MCF 10A (cell line): ENCODE results near the gene USP40. TPM values are rescaled to one million over a fixed set of nuclear protein-coding genes. Genes with fewer than 3 reads are reported as not detected.

Experiments
- BruUV-seq: library from RNA; stranded (reverse); fragments of 400-500 nt; replicated peaks from 2 replicates; lab custom pipeline; 2021; lab: Mats Ljungman, UMichigan
- CTCF ChIA-PET: fragments of 300-600 bp; sonication (Branson Sonifier 250); formaldehyde crosslinking; extraction: SDS; loops from one replicate; lab custom pipeline; 2021; ENCODE audit warnings: antibody characterized with exemption, inconsistent platforms; lab: Yijun Ruan, JAX
- POLR2A ChIA-PET: fragments of 300-600, 350-650 bp; sonication (Branson Sonifier 250); formaldehyde crosslinking; extraction: SDS; loops from one replicate; lab custom pipeline; 2020; ENCODE audit warnings: antibody characterized with exemption, inconsistent platforms; lab: Yijun Ruan, JAX
- DNase-seq: peaks from one replicate; pipeline ENCODE4 v3.0.0-alpha.2; 2018; ENCODE audit not compliant: unreplicated experiment
- H3K27ac Mint-ChIP-seq: one replicate; pipeline ENCODE4 v1.8.0; 2022; ENCODE audit warnings: mild to moderate bottlenecking, low read depth, mixed read lengths; ENCODE audit not compliant: unreplicated experiment
- H3K27me3 Mint-ChIP-seq: one replicate; pipeline ENCODE4 v1.8.0; 2022; ENCODE audit warnings: mixed read lengths; ENCODE audit not compliant: insufficient read depth, unreplicated experiment
- H3K36me3 Mint-ChIP-seq: one replicate; pipeline ENCODE4 v1.8.0; 2022; ENCODE audit warnings: mild to moderate bottlenecking, moderate library complexity, mixed read lengths; ENCODE audit not compliant: insufficient read depth, unreplicated experiment
- H3K4me1 Mint-ChIP-seq: one replicate; pipeline ENCODE4 v1.8.0; 2022; ENCODE audit warnings: mixed read lengths; ENCODE audit not compliant: insufficient read depth, unreplicated experiment
- H3K4me3 Mint-ChIP-seq: one replicate; pipeline ENCODE4 v1.8.0; 2022; ENCODE audit warnings: mild to moderate bottlenecking, moderate library complexity, mixed read lengths; ENCODE audit not compliant: unreplicated experiment
- H3K9me3 Mint-ChIP-seq: one replicate; pipeline ENCODE4 v1.8.0; 2022; ENCODE audit warnings: mixed read lengths; ENCODE audit not compliant: unreplicated experiment
- intact Hi-C: fragments of 100-400 bp; cut with micrococcal nuclease; formaldehyde crosslinking; loops from 2 replicates; pipeline ENCODE4 v1.14.1; 2022
- total RNA-seq: library from RNA; stranded (reverse); gene quantifications from 2 replicates; pipeline ENCODE4 v1.2.3, GENCODE V29; 2022
- TF ChIP-seq, protein P1 (sequence below): fragments of 200-600 bp; IDR thresholded peaks from one replicate; pipeline ENCODE4 v1.8.0; 2022; ENCODE audit warnings: antibody characterized with exemption, mild to moderate bottlenecking; ENCODE audit not compliant: unreplicated experiment

The USP40 gene
- total RNA-seq, 1 experiment from 2014 or later, result 56.3 TPM

DNA sequence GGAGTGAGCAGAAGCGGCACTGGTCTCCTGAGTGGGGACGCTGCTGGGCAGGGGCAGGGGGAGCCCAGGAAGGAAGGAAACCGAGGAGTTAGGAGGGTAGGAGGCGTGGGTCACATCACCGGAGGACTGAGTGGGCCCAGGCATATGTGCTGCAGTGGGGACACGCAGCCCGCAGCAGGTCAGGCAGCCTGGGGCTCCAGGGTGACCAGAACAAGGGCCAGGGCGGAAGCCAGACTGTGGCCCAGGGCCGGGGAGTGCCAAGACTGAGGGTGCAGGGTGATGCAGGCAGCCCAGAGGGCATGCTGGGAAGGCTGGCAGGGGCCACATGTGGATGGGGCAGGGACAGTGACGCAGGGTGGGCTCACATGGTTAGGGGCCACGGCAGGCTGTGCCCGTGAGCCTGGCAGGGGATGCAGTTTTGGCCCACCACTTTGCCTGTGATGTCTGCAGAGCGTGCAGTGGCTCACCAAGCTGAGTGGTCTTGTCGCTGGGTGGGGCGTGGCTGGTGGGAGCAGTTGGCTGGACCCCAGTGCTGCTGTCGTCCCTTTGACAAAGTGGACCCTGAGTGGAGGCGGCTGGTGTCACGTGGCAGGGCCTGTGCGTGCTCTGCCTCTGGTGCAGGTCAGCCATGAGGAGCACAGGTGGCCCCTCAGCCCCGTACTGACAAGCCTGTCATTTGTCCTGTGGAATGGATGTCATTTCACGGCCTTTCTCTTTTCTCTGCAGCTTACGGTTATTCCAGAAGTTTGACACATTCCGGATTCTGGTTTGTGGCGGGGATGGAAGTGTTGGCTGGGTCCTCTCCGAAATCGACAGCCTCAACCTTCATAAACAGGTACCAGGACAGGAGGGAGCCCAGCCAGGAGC, 125.2 kb downstream of the USP40 start:
- intact Hi-C loops, result loop anchor here (5.0 to 10.0 kb wide), 2 partner anchors 149 to 473 kb away; partner anchors contain the start of gene TRPM8
- CTCF ChIA-PET, result interaction anchor here (0.6 to 10.8 kb wide), 5 partner anchors 9 to 37 kb away, joined by 3 to 223 read pairs (median 21); no protein-coding TSS in a partner anchor
- POLR2A ChIA-PET, result no interaction called here
- Mint-ChIP-seq H3K9me3 (no peaks in the 10 kb centered on the region), H3K36me3 (peaks cover 35% of the 10 kb centered on the region), H3K4me1 (peaks cover 5% of the 10 kb centered on the region), H3K27me3 (no peaks in the 10 kb centered on the region), H3K4me3 (no peak overlapping the region), H3K27ac (no peak overlapping the region)
- no TSS peak for BruUV-seq
- no peak for DNase-seq
- TF ChIP-seq, protein P1, sequence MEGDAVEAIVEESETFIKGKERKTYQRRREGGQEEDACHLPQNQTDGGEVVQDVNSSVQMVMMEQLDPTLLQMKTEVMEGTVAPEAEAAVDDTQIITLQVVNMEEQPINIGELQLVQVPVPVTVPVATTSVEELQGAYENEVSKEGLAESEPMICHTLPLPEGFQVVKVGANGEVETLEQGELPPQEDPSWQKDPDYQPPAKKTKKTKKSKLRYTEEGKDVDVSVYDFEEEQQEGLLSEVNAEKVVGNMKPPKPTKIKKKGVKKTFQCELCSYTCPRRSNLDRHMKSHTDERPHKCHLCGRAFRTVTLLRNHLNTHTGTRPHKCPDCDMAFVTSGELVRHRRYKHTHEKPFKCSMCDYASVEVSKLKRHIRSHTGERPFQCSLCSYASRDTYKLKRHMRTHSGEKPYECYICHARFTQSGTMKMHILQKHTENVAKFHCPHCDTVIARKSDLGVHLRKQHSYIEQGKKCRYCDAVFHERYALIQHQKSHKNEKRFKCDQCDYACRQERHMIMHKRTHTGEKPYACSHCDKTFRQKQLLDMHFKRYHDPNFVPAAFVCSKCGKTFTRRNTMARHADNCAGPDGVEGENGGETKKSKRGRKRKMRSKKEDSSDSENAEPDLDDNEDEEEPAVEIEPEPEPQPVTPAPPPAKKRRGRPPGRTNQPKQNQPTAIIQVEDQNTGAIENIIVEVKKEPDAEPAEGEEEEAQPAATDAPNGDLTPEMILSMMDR, result no peak

DNA sequence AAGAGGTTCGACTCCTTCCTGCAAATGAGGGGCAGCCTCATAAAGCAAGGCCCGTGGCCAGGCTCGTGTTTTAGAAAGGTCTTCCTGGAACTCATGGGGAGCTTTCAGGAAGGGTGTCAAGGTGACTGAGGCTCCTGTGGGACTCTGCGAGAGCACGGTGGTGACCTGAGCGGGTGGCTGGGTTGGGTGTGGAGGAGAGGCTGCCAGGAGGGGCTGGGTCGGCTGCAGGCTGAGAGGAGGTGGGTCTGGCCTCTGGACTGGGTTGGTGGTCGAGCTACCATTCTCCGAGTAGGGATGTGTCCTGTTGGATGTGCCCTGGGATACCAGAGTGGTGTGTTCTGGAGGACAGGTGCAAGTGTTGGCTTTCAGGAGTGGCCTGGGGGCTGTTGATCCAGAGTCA, 125.9 kb downstream of the USP40 start:
- H3K36me3 Mint-ChIP-seq, result peaks cover 40% of the 10 kb centered on the region
- H3K4me1 Mint-ChIP-seq, result peaks cover 5% of the 10 kb centered on the region
- no peaks in the 10 kb centered on the region for H3K9me3 Mint-ChIP-seq
- no peaks in the 10 kb centered on the region for H3K27me3 Mint-ChIP-seq
- DNase-seq, result no peak
- ChIA-PET POLR2A (no interaction called here), CTCF (interaction anchor here (0.8 to 10.8 kb wide), 3 partner anchors 10 to 37 kb away, joined by 3 to 223 read pairs (median 48); no protein-coding TSS in a partner anchor)
- no peak overlapping the region for H3K4me3 Mint-ChIP-seq
- TF ChIP-seq, protein P1, result no peak
- no TSS peak for BruUV-seq
- H3K27ac Mint-ChIP-seq, result no peak overlapping the region
- intact Hi-C loops, result loop anchor here (5.0 to 10.0 kb wide), 2 partner anchors 148 to 474 kb away; partner anchors contain the start of gene TRPM8

DNA sequence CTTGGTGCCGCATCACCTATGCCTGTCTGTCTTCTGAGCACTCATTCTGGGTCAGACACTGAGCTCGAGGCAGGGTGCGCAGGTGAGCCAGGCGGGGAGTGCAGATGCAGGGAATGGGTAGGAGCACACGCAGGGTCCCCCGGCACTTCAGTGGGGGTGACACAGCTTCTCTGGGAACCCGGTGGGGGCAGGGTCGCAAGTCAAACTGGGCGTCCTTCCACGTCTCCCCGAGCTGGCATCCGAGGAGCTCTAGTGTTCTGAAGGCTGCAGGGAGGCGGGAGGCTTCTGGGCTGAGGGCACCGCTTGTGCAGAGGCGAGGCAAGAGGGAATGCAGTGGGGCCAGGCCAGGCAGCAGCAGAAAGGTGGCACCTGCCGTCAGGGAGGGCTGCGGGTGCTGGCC, 126.3 kb downstream of the USP40 start:
- no peak for DNase-seq
- TF ChIP-seq, protein P1, result no peak
- BruUV-seq, result no TSS peak
- Mint-ChIP-seq H3K36me3 (peaks cover 40% of the 10 kb centered on the region), H3K9me3 (no peaks in the 10 kb centered on the region), H3K4me1 (peaks cover 5% of the 10 kb centered on the region), H3K27ac (no peak overlapping the region), H3K4me3 (no peak overlapping the region), H3K27me3 (no peaks in the 10 kb centered on the region)
- intact Hi-C loops, result loop anchor here (5.0 to 10.0 kb wide), 2 partner anchors 148 to 474 kb away; partner anchors contain the start of gene TRPM8
- ChIA-PET CTCF (interaction anchor here (0.8 to 10.8 kb wide), 4 partner anchors 8 to 36 kb away, joined by 3 to 223 read pairs (median 26); no protein-coding TSS in a partner anchor), POLR2A (interaction anchor here (1.9 kb wide), 1 partner anchor 56 kb away, joined by 4 read pairs; no protein-coding TSS in a partner anchor)

DNA sequence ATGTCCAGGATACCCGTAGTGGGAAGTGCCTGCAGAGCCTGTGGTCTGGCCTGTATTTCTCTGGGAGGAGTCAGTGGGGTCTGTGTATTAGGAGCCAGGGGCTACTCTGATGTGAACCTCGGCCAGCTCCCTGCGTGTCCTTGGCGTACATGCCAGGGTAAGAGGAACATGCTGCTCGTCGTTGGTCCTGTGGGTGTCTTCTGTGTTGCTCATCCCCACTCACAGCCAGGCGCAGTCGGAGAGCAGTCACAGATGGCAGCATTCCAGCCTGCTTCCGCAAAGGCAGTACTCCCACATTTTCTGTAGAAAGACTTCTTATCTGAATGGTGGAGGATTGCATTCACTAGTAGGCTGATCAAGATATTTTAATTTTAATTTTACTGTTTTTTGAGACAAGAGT, 127.4 kb downstream of the USP40 start:
- H3K9me3 Mint-ChIP-seq, result no peaks in the 10 kb centered on the region
- BruUV-seq, result no TSS peak
- H3K36me3 Mint-ChIP-seq, result peaks cover 40% of the 10 kb centered on the region
- H3K4me3 Mint-ChIP-seq, result no peak overlapping the region
- TF ChIP-seq, protein P1, result no peak
- peaks cover 5% of the 10 kb centered on the region for H3K4me1 Mint-ChIP-seq
- no peak for DNase-seq
- H3K27me3 Mint-ChIP-seq, result no peaks in the 10 kb centered on the region
- CTCF ChIA-PET, result interaction anchor here (10.8 kb wide), 1 partner anchor 35 kb away, joined by 223 read pairs; no protein-coding TSS in a partner anchor
- POLR2A ChIA-PET, result interaction anchor here (1.9 to 2.0 kb wide), 2 partner anchors 35 to 55 kb away, joined by 4 read pairs; no protein-coding TSS in a partner anchor
- intact Hi-C loops, result no loop called here
- H3K27ac Mint-ChIP-seq, result no peak overlapping the region
